GM23338 (cell line): Measurements from ENCODE around the gene LRRC73.

Source experiments
- CTCF ChIP-seq, 2 experiments: fragments of 200-600 bp in 1 of 2; sonication (generic) in 1 of 2; conservative IDR thresholded peaks; 2 replicates each; pipeline versions ENCODE4 v1.5.1 to v1.6.1; 2016 to 2017; ENCODE audit warnings: antibody characterized with exemption in 2 of 2, low read depth in 2 of 2, mild to moderate bottlenecking in 2 of 2, moderate library complexity in 1 of 2
- EZH2 ChIP-seq: fragments of 200-600 bp; sonication (generic); IDR thresholded peaks from one replicate; pipeline ENCODE4 v1.8.0; 2017; ENCODE audit warnings: antibody characterized with exemption, mild to moderate bottlenecking, low read depth; ENCODE audit not compliant: unreplicated experiment
- EZH2phosphoT487 ChIP-seq: fragments of 200-600 bp; sonication (generic); IDR thresholded peaks from one replicate; pipeline ENCODE4 v1.8.1; 2018; ENCODE audit warnings: antibody characterized with exemption; ENCODE audit not compliant: unreplicated experiment
- POLR2AphosphoS5 ChIP-seq: IDR thresholded peaks from 2 replicates; pipeline ENCODE4 v1.6.1; 2016; ENCODE audit warnings: antibody characterized with exemption, low read depth

- TF ChIP-seq EZH2phosphoT487 (no peak), CTCF (conservative IDR thresholded peaks at IDR 0.05; ENCODE audit: low read depth in 2 of 2) (no peak), POLR2AphosphoS5 (no peak), EZH2 (no peak)
Measured at GRCh38 chr6:43481591-43482236, 28.4 kb downstream of the LRRC73 start.
